Skeletal muscle tissue (tissue), 4 donors: ENCODE measurements around the gene TENM4. TPM values are rescaled to one million over a fixed set of nuclear protein-coding genes. Genes with fewer than 3 reads are reported as not detected.

Experiments used
- H3K27ac ChIP-seq: one replicate; pipeline ENCODE4 v1.7.0; 2013; ENCODE audit warnings: mild to moderate bottlenecking, low read depth, low read length, inconsistent platforms
- H3K27me3 ChIP-seq, 3 donors: one replicate each; pipeline ENCODE4 v1.7.0; 2013; ENCODE audit warnings: low read length in 3 of 3; ENCODE audit not compliant: control insufficient read depth in 3 of 3, insufficient read depth in 3 of 3
- H3K36me3 ChIP-seq, 3 donors: one replicate each; pipeline ENCODE4 v1.7.0; 2013; ENCODE audit warnings: low read length in 3 of 3; ENCODE audit not compliant: control insufficient read depth in 3 of 3, insufficient read depth in 3 of 3
- H3K4me1 ChIP-seq, 3 donors: one replicate each; pipeline ENCODE4 v1.7.0; 2013; ENCODE audit warnings: low read length in 3 of 3, mild to moderate bottlenecking in 3 of 3; ENCODE audit not compliant: control insufficient read depth in 3 of 3, insufficient read depth in 3 of 3
- H3K4me3 ChIP-seq, 3 donors: one replicate each; pipeline ENCODE4 v1.7.0; 2013; ENCODE audit warnings: low read length in 3 of 3
- H3K9ac ChIP-seq, 3 donors: one replicate each; pipeline ENCODE4 v1.7.0; 2013; ENCODE audit warnings: low read length in 3 of 3, mild to moderate bottlenecking in 3 of 3, moderate library complexity in 2 of 3, low read depth in 1 of 3
- H3K9me3 ChIP-seq, 3 donors: one replicate each; pipeline ENCODE4 v1.7.0; 2013; ENCODE audit warnings: low read length in 3 of 3; ENCODE audit not compliant: control insufficient read depth in 3 of 3
- total RNA-seq: library from RNA; depleted of rRNA; stranded (reverse); fragments of >200 nt; gene quantifications from one replicate; pipeline ENCODE4 v1.2.3, GENCODE V29; 2014
- donor health status: Osteomylitis.

The TENM4 gene
- total RNA-seq, 1 donor from 2014 or later: 18.3 TPM

- no peaks in the 10 kb centered on the region for H3K9me3 ChIP-seq
- no peak overlapping the region for H3K27ac ChIP-seq
- no peak overlapping the region for H3K9ac ChIP-seq
- peaks cover 0 to 6% (median 0%) of the 10 kb centered on the region in 3 donors for H3K27me3 ChIP-seq
- H3K4me1 ChIP-seq: peaks cover 9 to 17% (median 14%) of the 10 kb centered on the region in 3 donors
- H3K4me3 ChIP-seq: no peak overlapping the region
- no peaks in the 10 kb centered on the region for H3K36me3 ChIP-seq
Measured at GRCh38 chr11:79026803-79027445, 413.9 kb downstream of the TENM4 start.

- Histone ChIP-seq H3K4me1 (peaks cover 8 to 9% (median 9%) of the 10 kb centered on the region in 3 donors), H3K9ac (no peak overlapping the region), H3K36me3 (no peaks in the 10 kb centered on the region), H3K9me3 (no peaks in the 10 kb centered on the region), H3K4me3 (no peak overlapping the region), H3K27ac (no peak overlapping the region), H3K27me3 (no peaks in the 10 kb centered on the region)
Measured at GRCh38 chr11:79025622-79026021, 415.2 kb downstream of the TENM4 start.

GRCh38 chr11:79025097-79025496, 415.7 kb downstream of the TENM4 start:
- Histone ChIP-seq H3K9ac (no peak overlapping the region), H3K9me3 (no peaks in the 10 kb centered on the region), H3K36me3 (no peaks in the 10 kb centered on the region), H3K27ac (no peak overlapping the region), H3K4me1 (peaks cover 2 to 5% (median 4%) of the 10 kb centered on the region in 3 donors), H3K4me3 (no peak overlapping the region), H3K27me3 (no peaks in the 10 kb centered on the region)

- Histone ChIP-seq H3K27me3 (no peaks in the 10 kb centered on the region), H3K9ac (no peak overlapping the region), H3K4me3 (no peak overlapping the region), H3K36me3 (no peaks in the 10 kb centered on the region), H3K4me1 (no peaks in the 10 kb centered on the region), H3K9me3 (no peaks in the 10 kb centered on the region), H3K27ac (no peak overlapping the region)
Measured at GRCh38 chr11:79022265-79022664, 418.6 kb downstream of the TENM4 start.

GRCh38 chr11:79021601-79022000, 419.2 kb downstream of the TENM4 start:
- H3K36me3 ChIP-seq: no peaks in the 10 kb centered on the region
- no peaks in the 10 kb centered on the region for H3K27me3 ChIP-seq
- H3K9ac ChIP-seq: no peak overlapping the region
- no peak overlapping the region for H3K27ac ChIP-seq
- H3K4me1 ChIP-seq: no peaks in the 10 kb centered on the region
- no peaks in the 10 kb centered on the region for H3K9me3 ChIP-seq
- H3K4me3 ChIP-seq: no peak overlapping the region

GRCh38 chr11:79019975-79020374, 420.9 kb downstream of the TENM4 start:
- Histone ChIP-seq H3K4me1 (no peaks in the 10 kb centered on the region), H3K27me3 (no peaks in the 10 kb centered on the region), H3K4me3 (no peak overlapping the region), H3K36me3 (no peaks in the 10 kb centered on the region), H3K27ac (no peak overlapping the region), H3K9me3 (no peaks in the 10 kb centered on the region), H3K9ac (no peak overlapping the region)

- no peak overlapping the region for H3K9ac ChIP-seq
- H3K4me3 ChIP-seq: no peak overlapping the region
- no peaks in the 10 kb centered on the region for H3K9me3 ChIP-seq
- H3K4me1 ChIP-seq: no peaks in the 10 kb centered on the region
- H3K36me3 ChIP-seq: no peaks in the 10 kb centered on the region
- H3K27me3 ChIP-seq: no peaks in the 10 kb centered on the region
- H3K27ac ChIP-seq: no peak overlapping the region
Measured at GRCh38 chr11:79019277-79019676, 421.6 kb downstream of the TENM4 start.

- Histone ChIP-seq H3K27ac (no peak overlapping the region), H3K36me3 (no peaks in the 10 kb centered on the region), H3K4me1 (no peaks in the 10 kb centered on the region), H3K9me3 (no peaks in the 10 kb centered on the region), H3K27me3 (no peaks in the 10 kb centered on the region), H3K9ac (no peak overlapping the region), H3K4me3 (no peak overlapping the region)
Measured at GRCh38 chr11:79018371-79018849, 422.4 kb downstream of the TENM4 start.

- H3K4me1 ChIP-seq: no peaks in the 10 kb centered on the region
- no peak overlapping the region for H3K9ac ChIP-seq
- no peak overlapping the region for H3K27ac ChIP-seq
Measured at GRCh38 chr11:79017811-79018210, 423.0 kb downstream of the TENM4 start.

GRCh38 chr11:79013509-79013908, 427.3 kb downstream of the TENM4 start:
- Histone ChIP-seq H3K36me3 (no peaks in the 10 kb centered on the region), H3K9ac (no peak overlapping the region), H3K4me1 (no peaks in the 10 kb centered on the region), H3K27ac (no peak overlapping the region), H3K4me3 (no peak overlapping the region), H3K9me3 (no peaks in the 10 kb centered on the region), H3K27me3 (no peaks in the 10 kb centered on the region)

More at GRCh38 chr11:79017811-79018210, 423.0 kb downstream of the TENM4 start:
- Histone ChIP-seq H3K27me3 (no peaks in the 10 kb centered on the region), H3K36me3 (no peaks in the 10 kb centered on the region), H3K9me3 (no peaks in the 10 kb centered on the region), H3K4me3 (no peak overlapping the region)
